Measurements from ENCODE around the gene DCBLD1. TPM values are rescaled to one million over a fixed set of nuclear protein-coding genes. Genes with fewer than 3 reads are reported as not detected.

Gene DCBLD1
- total RNA-seq, 1 experiment from 2014 or later, result 19.5 TPM

DNA sequence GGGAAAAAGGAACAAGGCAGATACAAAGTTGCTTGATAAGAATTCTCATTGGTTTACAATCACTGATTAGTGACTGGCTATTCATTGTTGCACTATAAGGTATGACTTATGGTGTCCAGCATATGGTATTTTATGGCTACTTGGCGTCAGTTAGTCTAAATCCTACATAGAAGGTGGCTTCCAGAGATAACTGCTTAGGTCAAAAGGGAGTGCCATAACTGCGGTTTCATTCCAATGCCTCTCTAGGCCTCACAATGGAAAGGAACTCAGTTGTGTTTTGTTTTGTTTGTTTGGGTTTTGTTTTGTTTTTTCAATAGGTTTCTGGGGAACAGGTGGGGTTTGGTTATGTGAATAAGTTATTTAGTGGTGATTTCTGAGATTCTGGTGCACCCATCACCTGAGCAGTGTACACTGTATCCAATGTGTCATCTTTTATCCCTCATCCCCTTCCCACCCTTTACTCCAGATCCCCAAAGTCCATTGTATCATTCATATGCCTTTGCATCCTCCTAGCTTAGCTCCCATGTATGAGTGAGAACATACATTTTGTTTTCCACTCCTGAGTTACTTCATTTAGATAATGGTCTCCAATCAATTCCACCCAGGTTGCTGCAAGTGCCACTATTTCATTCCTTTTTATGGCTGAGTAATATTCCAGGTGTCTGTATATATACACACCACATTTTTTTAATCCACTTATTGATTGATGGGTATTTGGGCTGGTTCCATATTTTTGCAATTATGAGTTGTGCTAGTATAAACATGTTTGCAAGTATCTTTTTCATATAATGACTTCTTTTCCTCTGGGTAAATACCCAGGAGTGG lies 112.8 kb downstream of the DCBLD1 start:
- no TSS peak for BruUV-seq (replicated peaks)
- POLR2A ChIA-PET, result no interaction called here
- no peak for DNase-seq (ENCODE audit: low read depth, low spot score)

DNA sequence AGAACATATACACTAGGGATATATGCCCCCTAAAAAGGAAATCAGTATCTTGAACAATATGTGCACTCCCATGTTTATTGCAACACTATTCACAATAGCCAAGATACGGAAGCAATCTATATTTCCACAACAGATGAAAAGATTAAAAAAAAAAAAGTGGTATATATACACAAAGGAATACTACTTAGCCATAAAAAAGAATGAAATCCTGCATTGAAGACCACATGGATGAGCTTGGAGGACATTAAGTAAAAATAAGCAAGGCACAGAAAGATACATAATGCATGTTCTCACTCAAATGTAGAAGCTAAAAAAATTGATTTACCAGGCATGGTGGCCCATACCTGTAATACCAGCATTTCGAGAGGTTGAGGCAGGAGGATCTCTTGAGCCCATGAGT lies 115.3 kb downstream of the DCBLD1 start:
- Histone ChIP-seq H3K4me1 (ENCODE audit: control insufficient read depth in 1 of 2, insufficient read depth in 2 of 2, low read length in 2 of 2) (peaks cover 4 to 11% of the 10 kb centered on the region in 2 experiments; a peak in 3 of 4 replicates), H3K36me3 (ENCODE audit: control insufficient read depth in 1 of 2, insufficient read depth in 2 of 2, low read length in 2 of 2) (peaks cover 0 to 8% of the 10 kb centered on the region in 2 experiments; a peak in 1 of 4 replicates), H3K27ac (ENCODE audit: low read depth, low read length) (no peak overlapping the region), H3K9me3 (ENCODE audit: control insufficient read depth in 1 of 2, insufficient read depth in 1 of 2, low read depth in 1 of 2, low read length in 2 of 2) (no peaks in the 10 kb centered on the region), H3K79me2 (ENCODE audit: insufficient read depth, low read length) (peaks cover 87% of the 10 kb centered on the region), H3K27me3 (ENCODE audit: insufficient read depth, low read length) (no peaks in the 10 kb centered on the region), H3K4me3 (replicated peaks in 1 of 2; ENCODE audit: low read depth in 1 of 2, low read length in 2 of 2) (no peak overlapping the region), H3K9me2 (ENCODE audit: insufficient read depth) (no peaks in the 10 kb centered on the region), H3K4me2 (ENCODE audit: low read length) (no peak overlapping the region), H3K9ac (ENCODE audit: low read length) (no peak overlapping the region), H4K20me1 (ENCODE audit: insufficient read depth) (peaks cover 9% of the 10 kb centered on the region), H2AFZ (ENCODE audit: low read depth, low read length, poor library complexity, severe bottlenecking) (no peak overlapping the region)
- ChIA-PET CTCF (no interaction called here), POLR2A (no interaction called here), RAD21 (ENCODE audit: low non-redundant PET in 1 of 2, low total read pairs in 2 of 2, uncharacterized antibody in 2 of 2, unreplicated experiment in 2 of 2) (no interaction called here)
- DNase-seq (ENCODE audit: low read depth, low spot score), result no peak
- intact Hi-C loops (cut with micrococcal nuclease), result no loop called here
- no peak for ATAC-seq
- TF ChIP-seq SRF (IDR thresholded peaks at IDR 0.05; ENCODE audit: low read depth), result no peak
- no peak for TF ChIP-seq JUND (IDR thresholded peaks at IDR 0.05)
- no peak for TF ChIP-seq ELF1 (IDR thresholded peaks at IDR 0.05; ENCODE audit: borderline replicate concordance, low read depth)
- TF ChIP-seq, protein P1, sequence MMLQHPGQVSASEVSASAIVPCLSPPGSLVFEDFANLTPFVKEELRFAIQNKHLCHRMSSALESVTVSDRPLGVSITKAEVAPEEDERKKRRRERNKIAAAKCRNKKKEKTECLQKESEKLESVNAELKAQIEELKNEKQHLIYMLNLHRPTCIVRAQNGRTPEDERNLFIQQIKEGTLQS (IDR thresholded peaks at IDR 0.05), result no peak
- no TSS peak for BruUV-seq (replicated peaks)

More for the DNA sequence above, 112.8 kb downstream of the DCBLD1 start:
- Histone ChIP-seq H3K9ac (ENCODE audit: low read length) (no peak overlapping the region), H2AFZ (ENCODE audit: low read depth, low read length, poor library complexity, severe bottlenecking) (no peak overlapping the region), H3K79me2 (ENCODE audit: insufficient read depth, low read length) (peaks cover 78% of the 10 kb centered on the region), H3K9me2 (ENCODE audit: insufficient read depth) (no peaks in the 10 kb centered on the region), H3K36me3 (ENCODE audit: control insufficient read depth in 1 of 2, insufficient read depth in 2 of 2, low read length in 2 of 2) (peaks cover 0 to 8% of the 10 kb centered on the region in 2 experiments; a peak in 1 of 4 replicates), H3K27me3 (ENCODE audit: insufficient read depth, low read length) (no peaks in the 10 kb centered on the region), H3K4me3 (replicated peaks in 1 of 2; ENCODE audit: low read depth in 1 of 2, low read length in 2 of 2) (no peak overlapping the region), H3K9me3 (ENCODE audit: control insufficient read depth in 1 of 2, insufficient read depth in 1 of 2, low read depth in 1 of 2, low read length in 2 of 2) (no peaks in the 10 kb centered on the region), H3K27ac (ENCODE audit: low read depth, low read length) (no peak overlapping the region), H3K4me2 (ENCODE audit: low read length) (no peak overlapping the region), H4K20me1 (ENCODE audit: insufficient read depth) (peaks cover 9% of the 10 kb centered on the region), H3K4me1 (ENCODE audit: control insufficient read depth in 1 of 2, insufficient read depth in 2 of 2, low read length in 2 of 2) (no peaks in the 10 kb centered on the region)
- ChIA-PET RAD21 (ENCODE audit: low non-redundant PET in 1 of 2, low total read pairs in 2 of 2, uncharacterized antibody in 2 of 2, unreplicated experiment in 2 of 2) (no interaction called here), CTCF (no interaction called here)
- TF ChIP-seq CBX3 (IDR thresholded peaks at IDR 0.05; ENCODE audit: low read depth) (no peak), SRF (IDR thresholded peaks at IDR 0.05; ENCODE audit: low read depth) (no peak), RAD21 (IDR thresholded peaks at IDR 0.05; ENCODE audit: low read depth) (no peak), FOSL1 (IDR thresholded peaks at IDR 0.05; ENCODE audit: low read depth) (no peak), EZH2phosphoT487 (IDR thresholded peaks at IDR 0.05; ENCODE audit: borderline replicate concordance) (no peak), YY1 (IDR thresholded peaks at IDR 0.05; ENCODE audit: extremely low read depth, insufficient replicate concordance, low read depth, low read length) (no peak), EGR1 (IDR thresholded peaks at IDR 0.05; ENCODE audit: low read depth) (no peak), EZH2 (IDR thresholded peaks at IDR 0.05) (no peak)
- TF ChIP-seq, protein P2, sequence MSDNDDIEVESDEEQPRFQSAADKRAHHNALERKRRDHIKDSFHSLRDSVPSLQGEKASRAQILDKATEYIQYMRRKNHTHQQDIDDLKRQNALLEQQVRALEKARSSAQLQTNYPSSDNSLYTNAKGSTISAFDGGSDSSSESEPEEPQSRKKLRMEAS (IDR thresholded peaks at IDR 0.05), result no peak
- intact Hi-C loops (cut with micrococcal nuclease), result no loop called here
- ATAC-seq, result no peak
